ENCODE measurements around the gene OARD1.
A peak's percentile ranks its signal among the peaks of the same experiment; 100 is the strongest.

The OARD1 gene

GRCh38 chr6:41037107-41037900, 34.9 kb downstream of the OARD1 start:
- H3K4me3 ChIP-seq (ENCODE audit: low read depth, low read length): no peak overlapping the region
- no peak for TF ChIP-seq CTCF (IDR thresholded peaks at IDR 0.05; ENCODE audit: borderline replicate concordance, insufficient read depth, low read depth, low read length)

GRCh38 chr6:41036601-41037000, 35.6 kb downstream of the OARD1 start:
- no peak overlapping the region for H3K4me3 ChIP-seq (ENCODE audit: low read depth, low read length)
- no peak for TF ChIP-seq CTCF (IDR thresholded peaks at IDR 0.05; ENCODE audit: borderline replicate concordance, insufficient read depth, low read depth, low read length)

- TF ChIP-seq CTCF (IDR thresholded peaks at IDR 0.05; ENCODE audit: borderline replicate concordance, insufficient read depth, low read depth, low read length): no peak
- H3K4me3 ChIP-seq (ENCODE audit: low read depth, low read length): no peak overlapping the region
Measured at GRCh38 chr6:41036186-41036585, 36.0 kb downstream of the OARD1 start.

GRCh38 chr6:41033776-41034175, 38.4 kb downstream of the OARD1 start:
- TF ChIP-seq CTCF (IDR thresholded peaks at IDR 0.05; ENCODE audit: borderline replicate concordance, insufficient read depth, low read depth, low read length): no peak
- H3K4me3 ChIP-seq (ENCODE audit: low read depth, low read length): no peak overlapping the region

- H3K4me3 ChIP-seq (ENCODE audit: low read depth, low read length): no peak overlapping the region
- no peak for TF ChIP-seq CTCF (IDR thresholded peaks at IDR 0.05; ENCODE audit: borderline replicate concordance, insufficient read depth, low read depth, low read length)
Measured at GRCh38 chr6:41032830-41033229, 39.3 kb downstream of the OARD1 start.

- peak overlapping the region; percentile 47 for H3K4me3 ChIP-seq (ENCODE audit: low read depth, low read length)
- no peak for TF ChIP-seq CTCF (IDR thresholded peaks at IDR 0.05; ENCODE audit: borderline replicate concordance, insufficient read depth, low read depth, low read length)
Measured at GRCh38 chr6:41028561-41029412, 43.4 kb downstream of the OARD1 start.
